HCT116 (cell line): ENCODE data around the gene TMEM61.

Experiments
- POLR2A ChIP-seq: IDR thresholded peaks from 2 replicates; pipeline ENCODE4 v1.7.0; 2011; ENCODE audit warnings: borderline replicate concordance; ENCODE audit not compliant: insufficient read depth, insufficient read length; ENCODE audit errors: extremely low read depth
- RAD21 ChIP-seq: IDR thresholded peaks from 2 replicates; pipeline ENCODE4 v1.6.1; 2012; ENCODE audit warnings: low read depth, mild to moderate bottlenecking
- SIN3A ChIP-seq: IDR thresholded peaks from 2 replicates; pipeline ENCODE4 v1.6.1; 2012; ENCODE audit warnings: low read depth
- YY1 ChIP-seq: IDR thresholded peaks from 2 replicates; pipeline ENCODE4 v1.6.1; 2011; ENCODE audit warnings: low read length, low read depth, moderate library complexity, mild to moderate bottlenecking; ENCODE audit not compliant: insufficient replicate concordance; ENCODE audit errors: extremely low read depth
- TF ChIP-seq, protein P1 (sequence below), 3 experiments: fragments of 200-600 bp in 1 of 3; sonication (generic) in 1 of 3; IDR thresholded peaks in 2 of 3; conservative IDR thresholded peaks in 1 of 3; 2 replicates each; pipeline ENCODE4 v1.5.1; 2012 to 2017; ENCODE audit warnings: low read depth in 2 of 3, low read length in 2 of 3, antibody characterized with exemption in 1 of 3, borderline replicate concordance in 1 of 3, control low read depth in 1 of 3, mild to moderate bottlenecking in 1 of 3, mixed read lengths in 1 of 3, mixed run types in 1 of 3, moderate library complexity in 1 of 3; ENCODE audit not compliant: insufficient read depth in 1 of 3
- TF ChIP-seq, protein P2 (sequence below): IDR thresholded peaks from 2 replicates; pipeline ENCODE4 v1.6.1; 2012; ENCODE audit warnings: low read depth

DNA sequence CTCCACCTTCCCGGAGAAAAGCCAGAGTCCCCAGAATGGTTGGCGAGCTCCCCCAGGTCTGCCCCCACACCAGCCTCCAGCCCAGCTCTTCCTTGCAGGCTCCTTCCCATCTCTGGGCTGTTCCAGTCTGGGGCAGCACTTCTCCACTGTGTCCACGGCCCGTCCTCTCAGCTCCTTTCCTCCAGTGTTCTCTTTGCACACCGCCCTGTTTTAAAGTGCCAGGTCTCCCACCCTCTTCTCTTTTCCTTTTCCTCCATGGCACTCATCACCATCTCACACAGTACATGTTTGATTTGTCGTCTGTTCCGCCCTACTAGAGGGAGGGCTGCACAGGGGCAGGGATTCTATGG lies 52.8 kb downstream of the TMEM61 start:
- no peak for TF ChIP-seq YY1
- TF ChIP-seq, protein P1, sequence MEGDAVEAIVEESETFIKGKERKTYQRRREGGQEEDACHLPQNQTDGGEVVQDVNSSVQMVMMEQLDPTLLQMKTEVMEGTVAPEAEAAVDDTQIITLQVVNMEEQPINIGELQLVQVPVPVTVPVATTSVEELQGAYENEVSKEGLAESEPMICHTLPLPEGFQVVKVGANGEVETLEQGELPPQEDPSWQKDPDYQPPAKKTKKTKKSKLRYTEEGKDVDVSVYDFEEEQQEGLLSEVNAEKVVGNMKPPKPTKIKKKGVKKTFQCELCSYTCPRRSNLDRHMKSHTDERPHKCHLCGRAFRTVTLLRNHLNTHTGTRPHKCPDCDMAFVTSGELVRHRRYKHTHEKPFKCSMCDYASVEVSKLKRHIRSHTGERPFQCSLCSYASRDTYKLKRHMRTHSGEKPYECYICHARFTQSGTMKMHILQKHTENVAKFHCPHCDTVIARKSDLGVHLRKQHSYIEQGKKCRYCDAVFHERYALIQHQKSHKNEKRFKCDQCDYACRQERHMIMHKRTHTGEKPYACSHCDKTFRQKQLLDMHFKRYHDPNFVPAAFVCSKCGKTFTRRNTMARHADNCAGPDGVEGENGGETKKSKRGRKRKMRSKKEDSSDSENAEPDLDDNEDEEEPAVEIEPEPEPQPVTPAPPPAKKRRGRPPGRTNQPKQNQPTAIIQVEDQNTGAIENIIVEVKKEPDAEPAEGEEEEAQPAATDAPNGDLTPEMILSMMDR (IDR thresholded peaks at IDR 0.05 in 2 of 3, conservative IDR thresholded peaks at IDR 0.05 in 1 of 3; ENCODE audit: borderline replicate concordance in 1 of 3, insufficient read depth in 1 of 3, low read depth in 2 of 3, low read length in 2 of 3) = no peak
- TF ChIP-seq RAD21 = no peak
- TF ChIP-seq SIN3A = no peak
- TF ChIP-seq, protein P2, sequence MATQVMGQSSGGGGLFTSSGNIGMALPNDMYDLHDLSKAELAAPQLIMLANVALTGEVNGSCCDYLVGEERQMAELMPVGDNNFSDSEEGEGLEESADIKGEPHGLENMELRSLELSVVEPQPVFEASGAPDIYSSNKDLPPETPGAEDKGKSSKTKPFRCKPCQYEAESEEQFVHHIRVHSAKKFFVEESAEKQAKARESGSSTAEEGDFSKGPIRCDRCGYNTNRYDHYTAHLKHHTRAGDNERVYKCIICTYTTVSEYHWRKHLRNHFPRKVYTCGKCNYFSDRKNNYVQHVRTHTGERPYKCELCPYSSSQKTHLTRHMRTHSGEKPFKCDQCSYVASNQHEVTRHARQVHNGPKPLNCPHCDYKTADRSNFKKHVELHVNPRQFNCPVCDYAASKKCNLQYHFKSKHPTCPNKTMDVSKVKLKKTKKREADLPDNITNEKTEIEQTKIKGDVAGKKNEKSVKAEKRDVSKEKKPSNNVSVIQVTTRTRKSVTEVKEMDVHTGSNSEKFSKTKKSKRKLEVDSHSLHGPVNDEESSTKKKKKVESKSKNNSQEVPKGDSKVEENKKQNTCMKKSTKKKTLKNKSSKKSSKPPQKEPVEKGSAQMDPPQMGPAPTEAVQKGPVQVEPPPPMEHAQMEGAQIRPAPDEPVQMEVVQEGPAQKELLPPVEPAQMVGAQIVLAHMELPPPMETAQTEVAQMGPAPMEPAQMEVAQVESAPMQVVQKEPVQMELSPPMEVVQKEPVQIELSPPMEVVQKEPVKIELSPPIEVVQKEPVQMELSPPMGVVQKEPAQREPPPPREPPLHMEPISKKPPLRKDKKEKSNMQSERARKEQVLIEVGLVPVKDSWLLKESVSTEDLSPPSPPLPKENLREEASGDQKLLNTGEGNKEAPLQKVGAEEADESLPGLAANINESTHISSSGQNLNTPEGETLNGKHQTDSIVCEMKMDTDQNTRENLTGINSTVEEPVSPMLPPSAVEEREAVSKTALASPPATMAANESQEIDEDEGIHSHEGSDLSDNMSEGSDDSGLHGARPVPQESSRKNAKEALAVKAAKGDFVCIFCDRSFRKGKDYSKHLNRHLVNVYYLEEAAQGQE = no peak
- TF ChIP-seq POLR2A = no peak
